ENCODE results near the gene TMEM50A. TPM values are rescaled to one million over a fixed set of nuclear protein-coding genes. Genes with fewer than 3 reads are reported as not detected.
"Not testable (repeated sequence)": the region's sequence is repeated elsewhere in the genome, so short reads cannot be mapped to it uniquely, and the experiment has no call there.

Gene TMEM50A
- total RNA-seq, 2 experiments from 2014 or later = 111 TPM

DNA sequence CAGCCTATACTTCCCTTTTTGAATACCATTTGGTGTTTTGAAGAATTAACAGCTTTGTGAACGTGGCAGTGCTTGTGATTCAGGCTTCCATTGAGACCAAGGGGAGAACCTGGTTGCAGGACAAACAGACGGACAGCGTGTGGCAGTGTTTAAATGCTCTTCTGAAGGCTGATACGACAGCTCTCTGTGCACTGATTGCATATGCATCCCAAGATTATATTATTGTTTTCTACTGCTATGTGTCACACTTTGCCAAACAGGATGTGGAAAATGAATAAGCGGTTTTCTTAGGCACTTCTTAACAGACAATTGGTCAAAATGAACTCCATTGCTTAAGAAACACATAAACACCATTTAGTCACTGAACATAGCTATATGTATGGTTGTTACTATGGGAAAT, 8.2 kb upstream of the TMEM50A start:
- POLR2A ChIA-PET, CTCF ChIA-PET: not testable (repeated sequence)

DNA sequence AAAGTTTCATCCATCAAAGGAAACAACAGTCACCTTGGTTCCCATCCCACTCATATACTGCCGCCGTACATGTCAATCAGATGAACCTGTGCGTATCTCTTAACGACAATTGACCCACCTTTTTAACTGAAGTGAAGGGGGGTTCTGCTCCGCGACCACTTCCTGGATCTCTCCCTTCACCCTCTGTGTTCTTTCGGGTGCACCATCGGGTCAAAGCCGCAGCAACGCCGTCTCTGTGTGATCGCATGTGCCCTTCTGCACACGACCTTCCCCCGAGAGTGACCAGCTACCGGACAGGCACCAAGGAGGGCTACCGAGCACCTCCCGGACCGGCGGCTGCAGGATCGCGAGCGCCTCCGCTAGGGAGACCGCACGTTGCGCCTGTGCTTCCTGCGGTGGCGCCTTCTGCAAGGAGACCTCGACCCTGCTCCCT, 1.2 kb upstream of the TMEM50A start:
- POLR2A ChIA-PET, CTCF ChIA-PET: not testable (repeated sequence)

DNA sequence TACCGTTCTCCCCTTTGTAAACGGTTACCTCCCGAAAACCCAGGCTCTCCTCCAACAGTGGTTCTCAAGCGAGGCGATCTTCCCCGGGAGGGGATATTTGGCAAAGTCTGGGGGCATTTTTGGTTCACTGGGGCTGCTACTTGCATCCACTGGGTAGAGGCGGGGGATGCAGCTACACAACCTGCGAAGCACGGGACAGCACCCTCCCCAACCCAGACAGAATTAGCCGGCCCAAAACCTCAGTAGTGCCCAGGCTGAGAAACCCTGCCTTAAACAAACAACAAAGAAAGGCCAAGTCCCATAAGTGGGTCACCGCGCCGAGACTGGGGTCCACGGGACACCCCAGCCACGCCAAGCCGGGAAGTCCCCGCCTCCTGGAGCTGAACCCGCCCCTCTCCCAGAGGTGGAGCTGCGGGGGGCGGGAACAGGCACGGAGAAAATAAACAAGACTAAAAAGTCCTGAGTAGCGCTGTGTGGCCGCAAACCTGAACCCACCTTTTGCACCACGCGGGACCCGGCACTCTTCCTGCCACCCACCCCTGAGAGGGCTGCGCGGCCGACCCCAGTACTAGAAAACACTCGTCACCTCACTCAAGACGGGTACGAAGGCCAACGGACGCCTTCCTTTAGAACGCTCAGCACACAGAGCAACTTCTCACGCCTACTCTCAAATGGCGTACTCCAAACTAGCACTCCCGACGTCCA, 499 bp upstream of the TMEM50A start:
- POLR2A ChIA-PET, CTCF ChIA-PET: not testable (repeated sequence)

DNA sequence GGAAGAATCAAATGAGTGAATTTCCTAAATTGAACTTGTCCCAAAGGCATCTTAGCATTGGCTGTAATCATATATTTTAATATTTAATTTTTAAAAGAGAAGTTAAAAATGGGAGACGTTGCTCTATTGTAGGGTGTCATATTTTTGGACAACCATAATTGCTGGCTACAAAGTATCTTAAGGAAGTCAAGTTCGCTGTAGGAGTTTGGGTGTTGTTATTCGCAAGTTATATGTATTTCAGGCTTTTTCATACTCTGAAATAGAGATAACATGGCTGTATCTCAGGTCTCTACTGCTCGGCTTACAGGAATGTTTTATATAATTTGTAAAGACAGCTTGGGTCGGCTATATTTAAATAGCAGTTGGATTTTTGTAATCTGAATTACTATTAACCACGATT, 852 bp downstream of the TMEM50A start:
- POLR2A ChIA-PET = interaction anchor here (0.7 to 1.0 kb wide), 2 partner anchors 99 to 107 kb away, joined by 3 to 5 read pairs; partner anchors contain the start of gene SYF2
- CTCF ChIA-PET = no interaction called here

DNA sequence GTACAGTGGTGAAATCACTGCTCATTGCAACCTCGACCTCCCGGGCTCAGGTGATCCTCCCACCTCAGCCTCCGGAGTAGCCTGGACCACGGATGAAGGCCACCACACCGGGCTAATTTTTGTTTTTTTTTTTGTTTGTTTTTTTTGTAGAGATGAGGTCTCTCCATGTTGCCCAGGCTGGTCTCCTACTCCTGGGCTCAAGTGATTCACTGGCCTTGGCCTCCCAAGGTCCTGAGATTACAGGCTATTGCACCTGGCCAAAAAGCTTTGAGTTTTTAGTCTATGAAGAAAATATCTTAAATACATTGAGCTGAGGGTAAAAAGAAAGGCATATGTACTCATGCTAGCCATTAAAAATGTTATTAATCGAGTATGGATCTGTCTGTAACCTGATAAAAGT, 3.6 kb downstream of the TMEM50A start:
- ChIA-PET POLR2A (no interaction called here), CTCF (no interaction called here)

DNA sequence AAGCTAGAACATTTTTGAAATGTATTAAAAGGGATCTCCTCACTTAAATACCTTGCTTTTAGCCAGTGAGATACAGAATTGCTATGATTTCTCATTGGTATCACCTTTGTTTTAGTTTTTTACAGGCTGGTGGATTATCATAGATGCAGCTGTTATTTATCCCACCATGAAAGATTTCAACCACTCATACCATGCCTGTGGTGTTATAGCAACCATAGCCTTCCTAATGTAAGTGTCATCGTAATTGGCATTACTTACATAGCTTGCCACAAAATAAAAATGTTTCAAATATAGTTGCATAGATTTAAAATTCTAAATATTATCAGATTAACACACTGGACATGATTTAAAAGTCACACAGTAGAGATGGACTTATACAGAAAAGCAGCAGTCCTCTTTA, 4.7 kb downstream of the TMEM50A start:
- ChIA-PET POLR2A (no interaction called here), CTCF (no interaction called here)

DNA sequence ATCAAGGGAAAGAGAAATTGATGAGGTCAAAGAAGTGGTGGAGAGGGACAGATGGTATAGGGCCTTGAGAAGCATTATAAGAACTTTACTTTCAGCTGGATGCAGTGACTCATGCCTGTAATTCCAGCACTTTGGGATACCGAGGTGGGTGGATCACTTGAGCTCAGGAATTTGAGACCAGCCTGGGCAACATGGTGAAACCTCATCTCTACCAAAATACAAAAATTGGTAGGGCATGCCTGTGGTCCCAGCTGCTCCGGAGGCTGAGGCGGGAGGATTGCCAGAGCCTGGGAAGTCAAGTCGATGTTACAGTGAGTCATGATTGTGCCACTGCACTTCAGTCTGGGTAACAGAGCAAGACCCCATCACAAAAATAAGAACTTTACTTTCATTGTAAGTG, 5.7 kb downstream of the TMEM50A start:
- POLR2A ChIA-PET = no interaction called here
- CTCF ChIA-PET = no interaction called here

DNA sequence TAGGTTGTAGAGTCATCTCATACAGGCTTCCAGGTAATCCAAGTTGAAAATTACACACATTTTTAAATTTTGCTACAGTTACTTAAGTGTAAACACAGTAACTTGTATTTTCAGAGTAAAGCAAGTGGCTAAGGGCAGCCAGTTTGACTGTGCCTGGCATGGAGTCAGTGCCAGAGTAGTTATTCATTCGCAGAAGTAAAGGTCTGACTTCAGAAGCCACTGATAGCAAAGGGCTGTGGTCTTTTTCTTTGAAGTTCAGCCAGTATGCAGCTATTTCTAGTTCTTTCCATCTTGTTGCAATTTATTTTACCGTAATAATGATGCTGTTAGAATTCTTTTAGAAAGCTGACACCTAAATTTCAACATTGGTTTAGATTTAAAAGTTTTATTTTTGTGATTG, 9.4 kb downstream of the TMEM50A start:
- CTCF ChIA-PET = interaction anchor here (0.6 kb wide), 1 partner anchor 1519 kb away, joined by 3 read pairs; no protein-coding TSS in a partner anchor

DNA sequence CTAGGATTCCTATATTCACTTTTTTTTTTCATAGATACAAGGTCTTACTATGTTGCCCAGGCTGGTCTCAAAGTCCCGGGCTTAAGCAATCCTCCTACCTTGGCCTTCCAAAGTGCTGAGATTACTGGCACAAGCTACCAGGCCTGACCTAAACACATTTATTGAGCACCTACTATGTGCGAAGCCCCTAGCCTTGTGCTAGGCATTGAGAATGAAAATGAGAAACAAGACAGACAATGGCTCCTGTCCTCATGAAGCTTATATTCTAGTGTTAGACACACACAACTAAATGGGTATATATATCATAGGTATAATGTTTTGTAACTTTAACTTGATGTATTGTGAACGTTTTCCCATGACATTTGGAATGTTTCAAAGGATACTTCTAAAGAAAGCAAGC, 11.5 kb downstream of the TMEM50A start:
- POLR2A ChIA-PET = no interaction called here
- CTCF ChIA-PET = no interaction called here

More for the DNA sequence above, 9.4 kb downstream of the TMEM50A start:
- POLR2A ChIA-PET = no interaction called here

DNA sequence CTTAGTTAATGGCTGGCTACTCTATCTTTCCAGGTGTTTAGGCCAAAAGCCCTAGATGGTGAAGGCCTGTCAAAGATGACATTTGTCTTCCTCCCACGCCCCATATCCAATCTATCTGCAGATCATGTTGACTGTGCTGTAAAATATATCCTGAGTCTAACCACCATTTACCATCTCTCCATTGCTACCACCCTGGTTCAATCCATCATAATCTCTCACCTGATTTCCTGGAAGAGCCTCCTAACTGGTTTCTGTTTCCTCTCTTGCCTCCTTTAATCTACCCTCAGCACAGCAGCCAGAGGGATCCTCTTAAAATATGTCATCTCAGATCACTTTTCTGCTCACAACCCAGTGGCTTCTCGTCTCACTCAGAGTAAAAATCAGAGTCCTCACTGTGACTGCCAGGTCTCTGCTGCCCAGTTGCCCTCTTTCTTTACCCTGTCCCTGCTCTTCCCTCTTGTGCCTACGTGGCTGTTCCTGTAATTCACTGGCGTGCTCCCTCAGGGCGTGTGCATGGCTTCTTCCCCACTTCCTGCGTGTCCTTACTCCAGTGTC, 17.8 kb downstream of the TMEM50A start:
- ChIA-PET POLR2A (no interaction called here), CTCF (no interaction called here)

DNA sequence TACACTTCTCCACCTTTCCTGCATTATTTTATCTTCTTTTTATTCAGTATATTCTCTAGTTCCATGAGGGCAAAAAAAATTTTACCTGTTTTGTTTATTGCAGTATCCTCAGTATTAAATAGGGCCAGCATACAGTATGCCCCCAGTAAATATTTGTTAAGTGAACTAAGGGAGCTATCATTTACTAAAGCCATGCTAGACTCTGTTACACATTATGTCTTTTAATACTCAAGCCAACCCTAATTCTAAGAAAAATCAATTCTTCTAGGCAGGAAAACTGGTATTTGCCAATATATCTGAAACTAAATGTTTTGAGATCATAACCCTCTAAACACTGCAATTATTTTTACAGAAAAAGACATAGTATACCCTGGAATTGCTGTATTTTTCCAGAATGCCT, 18.3 kb downstream of the TMEM50A start:
- CTCF ChIA-PET = no interaction called here
- POLR2A ChIA-PET = no interaction called here

DNA sequence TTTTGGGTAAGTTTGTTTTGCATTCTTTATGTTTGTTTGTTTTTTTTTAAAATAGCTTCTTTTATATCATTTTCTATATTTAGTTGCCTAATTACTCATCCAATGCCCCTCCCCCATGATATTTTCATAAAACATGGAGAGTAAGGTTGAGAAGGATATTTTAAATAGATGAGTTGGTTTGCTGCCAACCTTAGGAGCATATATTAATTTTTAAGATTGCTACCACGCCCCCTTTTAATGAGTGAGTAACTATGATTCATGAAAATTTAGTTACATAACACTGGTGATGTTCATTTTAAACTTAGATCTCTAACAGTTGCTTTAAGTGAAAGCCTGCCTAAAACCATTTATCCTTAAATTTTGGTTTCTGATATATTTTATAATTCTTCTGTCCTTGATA, 18.7 kb downstream of the TMEM50A start:
- CTCF ChIA-PET = no interaction called here
- POLR2A ChIA-PET = no interaction called here

DNA sequence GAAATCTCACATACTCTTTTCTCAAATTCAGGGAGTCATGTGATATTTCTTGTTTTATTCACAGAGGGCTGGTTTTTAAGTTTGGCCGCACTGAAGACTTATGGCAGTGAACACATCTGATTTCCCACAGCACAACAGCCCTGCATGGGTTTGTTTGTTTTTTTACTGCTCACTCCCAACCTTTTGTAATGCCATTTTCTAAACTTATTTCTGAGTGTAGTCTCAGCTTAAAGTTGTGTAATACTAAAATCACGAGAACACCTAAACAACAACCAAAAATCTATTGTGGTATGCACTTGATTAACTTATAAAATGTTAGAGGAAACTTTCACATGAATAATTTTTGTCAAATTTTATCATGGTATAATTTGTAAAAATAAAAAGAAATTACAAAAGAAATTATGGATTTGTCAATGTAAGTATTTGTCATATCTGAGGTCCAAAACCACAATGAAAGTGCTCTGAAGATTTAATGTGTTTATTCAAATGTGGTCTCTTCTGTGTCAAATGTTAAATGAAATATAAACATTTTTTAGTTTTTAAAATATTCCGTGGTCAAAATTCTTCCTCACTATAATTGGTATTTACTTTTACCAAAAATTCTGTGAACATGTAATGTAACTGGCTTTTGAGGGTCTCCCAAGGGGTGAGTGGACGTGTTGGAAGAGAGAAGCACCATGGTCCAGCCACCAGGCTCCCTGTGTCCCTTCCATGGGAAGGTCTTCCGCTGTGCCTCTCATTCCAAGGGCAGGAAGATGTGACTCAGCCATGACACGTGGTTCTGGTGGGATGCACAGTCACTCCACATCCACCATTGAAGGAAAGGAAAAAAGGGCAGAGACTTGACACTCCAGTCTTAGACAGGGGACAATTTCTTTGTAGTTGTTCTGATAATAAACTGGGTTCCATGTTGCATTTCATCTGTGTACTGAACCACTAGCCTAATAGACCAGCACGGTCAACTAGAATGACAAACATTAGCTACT, 22.8 kb downstream of the TMEM50A start:
- CTCF ChIA-PET = no interaction called here
- POLR2A ChIA-PET = interaction anchor here (0.6 kb wide), 1 partner anchor 29 kb away, joined by 5 read pairs; no protein-coding TSS in a partner anchor

DNA sequence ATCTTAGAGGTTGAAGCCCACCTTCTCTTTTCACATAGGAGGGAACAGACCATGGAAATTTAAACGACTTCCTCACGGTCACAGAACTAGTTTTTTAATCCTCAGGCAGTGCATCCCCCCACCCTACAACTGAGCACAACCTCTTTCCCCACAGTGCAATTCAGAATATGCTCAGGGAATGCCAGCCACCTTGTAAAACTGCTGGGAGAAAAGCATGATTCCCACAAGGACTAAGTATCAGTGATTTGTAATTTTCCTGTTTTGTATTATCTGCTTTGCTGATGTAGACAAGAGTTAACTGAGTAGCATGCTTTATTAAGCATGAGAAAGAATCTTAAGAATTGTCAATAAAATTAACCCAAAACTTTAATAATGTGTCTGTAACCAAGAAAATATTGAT, 23.8 kb downstream of the TMEM50A start:
- ChIA-PET CTCF (no interaction called here), POLR2A (no interaction called here)

DNA sequence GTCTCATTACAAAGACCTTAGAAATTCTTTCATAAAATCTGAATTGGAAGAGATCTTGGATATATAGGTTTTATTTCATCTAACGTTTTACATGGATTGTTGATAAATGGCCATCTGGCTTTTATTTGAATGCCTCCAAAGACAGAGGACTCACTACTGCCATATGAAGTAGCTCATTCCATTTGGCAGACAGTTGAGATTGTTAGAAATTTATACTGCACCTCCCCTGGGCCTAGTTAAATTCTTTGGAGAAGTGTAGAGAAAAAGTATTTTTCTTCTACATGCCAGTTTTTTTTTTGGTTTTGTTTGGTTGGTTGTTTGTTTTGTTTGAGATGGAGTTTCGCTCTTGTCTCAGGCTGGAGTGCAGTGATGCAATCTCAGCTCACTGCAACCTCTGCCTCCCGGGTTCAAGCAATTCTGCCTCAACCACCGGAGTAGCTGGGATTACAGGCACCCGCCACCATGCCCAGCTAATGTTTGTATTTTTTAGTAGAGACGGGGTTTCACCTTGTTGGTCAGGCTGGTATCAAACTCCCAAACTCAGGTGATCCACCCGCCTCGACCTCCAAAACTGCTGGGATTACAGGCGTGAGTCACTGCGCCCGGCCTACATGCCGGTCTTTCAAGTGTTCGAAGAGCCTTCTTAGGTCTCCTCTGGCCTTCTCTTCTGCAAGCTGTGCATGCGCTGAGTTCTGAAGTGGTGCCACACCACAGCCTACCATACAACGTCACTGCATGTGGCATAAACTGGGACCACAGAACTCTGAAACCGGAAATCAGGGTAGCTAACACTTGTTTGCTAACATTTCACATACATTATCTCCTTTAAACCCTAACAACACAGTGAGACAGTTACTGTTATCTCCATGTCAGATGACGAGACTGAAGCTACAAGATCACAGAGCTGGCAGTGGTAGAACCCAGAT, 24.8 kb downstream of the TMEM50A start:
- CTCF ChIA-PET, POLR2A ChIA-PET: not testable (repeated sequence)

DNA sequence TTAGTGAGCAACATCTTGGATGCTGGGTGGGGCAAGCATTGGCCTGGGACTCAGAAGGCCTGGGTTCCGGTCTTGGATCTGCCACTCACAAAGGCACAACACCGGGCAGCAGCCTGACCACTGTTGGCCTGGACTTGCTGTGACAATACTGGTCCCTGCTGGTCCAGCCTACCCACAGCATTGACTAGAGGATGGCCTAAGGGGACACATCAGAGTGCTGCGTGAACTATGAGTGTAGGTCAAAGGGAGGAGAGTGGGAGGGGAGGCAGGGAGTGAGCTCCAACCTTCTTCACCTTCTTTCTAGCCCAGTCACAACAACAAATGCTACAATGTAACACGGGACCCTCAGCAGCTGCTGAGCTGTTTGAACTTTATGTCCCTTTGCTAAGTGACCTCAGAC, 31.1 kb downstream of the TMEM50A start:
- POLR2A ChIA-PET = no interaction called here

DNA sequence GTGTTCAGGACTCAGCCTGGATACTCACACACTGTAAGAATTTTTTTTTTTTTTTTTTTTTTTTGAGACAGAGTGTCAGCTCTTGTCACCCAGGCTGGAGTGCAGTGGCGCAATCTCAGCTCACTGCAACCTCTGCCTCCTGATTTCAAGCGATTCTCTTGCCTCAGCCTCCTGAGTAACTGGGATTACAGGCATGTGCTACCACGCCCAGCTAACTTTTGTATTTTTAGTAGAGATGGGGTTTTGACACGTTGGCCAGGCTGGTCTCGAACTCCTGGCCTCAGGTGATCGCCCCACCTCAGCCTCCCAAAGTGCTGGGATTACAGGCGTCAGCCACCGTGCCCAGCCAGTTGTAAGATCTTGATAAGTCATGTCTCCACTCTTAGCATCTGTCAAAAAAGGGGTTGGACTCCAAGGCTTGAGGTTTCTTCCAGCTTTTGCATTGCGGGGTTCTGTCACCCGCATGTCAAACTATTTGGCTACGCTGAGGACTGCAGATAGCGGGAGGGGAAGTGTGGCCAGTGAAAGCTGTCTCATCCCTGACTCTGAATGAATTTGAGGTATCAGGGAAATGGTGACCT, 31.6 kb downstream of the TMEM50A start:
- CTCF ChIA-PET = interaction anchor here (0.6 kb wide), 1 partner anchor 1717 kb away, joined by 3 read pairs; no protein-coding TSS in a partner anchor
- POLR2A ChIA-PET = not testable (repeated sequence)

More for the DNA sequence above, 31.1 kb downstream of the TMEM50A start:
- CTCF ChIA-PET = no interaction called here

DNA sequence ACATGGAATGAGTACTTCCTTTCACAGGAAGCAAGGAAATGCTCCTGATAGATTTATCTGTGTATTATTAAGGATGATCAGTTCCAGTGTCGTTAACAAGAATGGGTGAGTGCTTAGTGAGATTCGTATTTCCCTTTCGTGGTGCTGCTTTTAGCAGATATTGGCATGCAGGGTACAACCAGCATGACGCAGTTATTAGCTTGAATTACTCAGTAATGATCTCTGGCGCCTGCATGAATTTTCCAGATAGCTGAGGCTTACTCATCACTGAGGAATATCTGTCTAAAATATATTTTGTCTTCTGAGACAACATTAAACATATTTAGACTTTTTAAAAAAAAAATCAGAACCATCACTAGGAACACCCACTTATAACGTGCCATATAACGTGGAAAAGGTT, 33.6 kb downstream of the TMEM50A start:
- POLR2A ChIA-PET = not testable (repeated sequence)

DNA sequence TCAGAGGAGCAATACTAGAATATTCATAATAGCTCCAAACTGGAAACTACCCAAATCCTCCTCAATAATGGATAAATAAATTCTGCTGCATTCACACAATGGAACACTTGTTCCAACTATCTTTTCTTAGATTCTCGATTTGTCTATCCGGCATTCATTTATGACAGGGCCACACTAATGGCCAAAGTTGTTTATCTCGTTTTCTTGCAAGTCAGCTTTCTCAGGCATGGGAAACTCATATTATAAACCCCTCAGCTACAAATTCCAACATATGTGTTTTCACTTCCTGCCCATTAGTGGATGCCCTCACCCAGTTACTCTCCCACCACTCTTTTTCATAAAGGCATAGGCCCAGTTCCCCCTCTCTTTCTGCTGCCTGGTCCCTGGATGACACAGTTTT, 40.2 kb downstream of the TMEM50A start:
- CTCF ChIA-PET, POLR2A ChIA-PET: not testable (repeated sequence)

More for the DNA sequence above, 33.6 kb downstream of the TMEM50A start:
- CTCF ChIA-PET = not testable (repeated sequence)

Data from activated CD8-positive, alpha-beta memory T cell treated with anti-CD3 and anti-CD28 coated beads for 36 hours (primary cell).